ENCODE measurements around the gene C1orf159. TPM values are rescaled to one million over a fixed set of nuclear protein-coding genes. Genes with fewer than 3 reads are reported as not detected.

Gene C1orf159
- total and polyA plus RNA-seq, 10 of the 15 experiments (the other 5 are each of a cell fraction or from before 2014, with no cell fraction given) = 0.11 to 23.4 (median 8.0) TPM

- TF ChIP-seq BCL11A (IDR thresholded peaks at IDR 0.05; ENCODE audit: low read depth, low read length) (no peak), MEF2A (IDR thresholded peaks at IDR 0.05; ENCODE audit: insufficient read depth, low read depth, low read length) (no peak), WRNIP1 (IDR thresholded peaks at IDR 0.05; ENCODE audit: borderline replicate concordance, low read depth, low read length) (no peak), POLR2AphosphoS5 (IDR thresholded peaks at IDR 0.05; ENCODE audit: low read length) (no peak), FOXM1 (IDR thresholded peaks at IDR 0.05; ENCODE audit: low read depth, low read length) (no peak), JUND (IDR thresholded peaks at IDR 0.05; ENCODE audit: low read depth, low read length) (no peak), HSF1 (IDR thresholded peaks at IDR 0.05; ENCODE audit: low read depth, low read length) (no peak), SKIL (IDR thresholded peaks at IDR 0.05; ENCODE audit: low read depth, poor library complexity, severe bottlenecking) (no peak)
These were observed 68.5 kb downstream of the C1orf159 start (continued) for GRCh38 chr1:1047407-1047806.

- ChIA-PET SMC1A (ENCODE audit: uncharacterized antibody, unreplicated experiment) (no interaction called here), RAD21 (ENCODE audit: unreplicated experiment) (no interaction called here), CTCF (no interaction called here), POLR2A (no interaction called here)
- intact Hi-C loops (cut with micrococcal nuclease; ENCODE audit: unreplicated experiment) (no loop called here), in situ Hi-C loops (cut with MboI) (no loop called here)
- no peak overlapping the region for H3K27ac ChIP-seq (ENCODE audit: control insufficient read depth, insufficient read depth)
- DNase-seq (ENCODE audit: low read depth, low spot score) (no peak), FAIRE-seq (no peak), ATAC-seq (no peak)
- H3K9me3 ChIP-seq (replicated peaks; ENCODE audit: control insufficient read depth, insufficient read depth, low read length) = no peaks in the 10 kb centered on the region
- H3K79me2 ChIP-seq (ENCODE audit: control insufficient read depth, insufficient read depth, low read length) = no peaks in the 10 kb centered on the region
- H3K4me3 ChIP-seq = no peak overlapping the region
- no peak for TF ChIP-seq PBX3 (IDR thresholded peaks at IDR 0.05; ENCODE audit: insufficient replicate concordance, low read depth, low read length)
- no peak for TF ChIP-seq YBX1 (IDR thresholded peaks at IDR 0.05)
- TF ChIP-seq IKZF2 (IDR thresholded peaks at IDR 0.05) = no peak
- H3K4me2 ChIP-seq (ENCODE audit: control insufficient read depth, insufficient read depth) = no peak overlapping the region
- no peaks in the 10 kb centered on the region for H4K20me1 ChIP-seq (ENCODE audit: control insufficient read depth, insufficient read depth)
- H3K36me3 ChIP-seq (ENCODE audit: control insufficient read depth in 2 of 2, insufficient read depth in 2 of 2, low read length in 1 of 2) = peaks cover 3 to 23% of the 10 kb centered on the region in 2 experiments; a peak in 3 of 4 replicates
- no TSS peak for BruUV-seq (replicated peaks)
- no peaks in the 10 kb centered on the region for H3K27me3 ChIP-seq (replicated peaks in 1 of 2; ENCODE audit: control insufficient read depth in 2 of 2, insufficient read depth in 2 of 2, low read length in 1 of 2)
- 87% methylated on average over 25 of the region's 26 CpGs for WGBS (ENCODE audit: insufficient coverage, insufficient replicate concordance, low lambda C conversion rate, missing lambda C conversion rate)
- no peak overlapping the region for H3K9ac ChIP-seq (ENCODE audit: control insufficient read depth, insufficient read depth, low read length)
- H3K4me1 ChIP-seq (ENCODE audit: control insufficient read depth, insufficient read depth, low read length) = peaks cover 5% of the 10 kb centered on the region; the same call in 1 of the 2 replicates
- H2AFZ ChIP-seq (ENCODE audit: control insufficient read depth, low read depth, low read length) = no peak overlapping the region
These were observed 69.1 kb downstream of the C1orf159 start for GRCh38 chr1:1046767-1047166.

Measured in GM12878 (cell line).